K562 (cell line): ENCODE data around the gene RAB6A. TPM values are rescaled to one million over a fixed set of nuclear protein-coding genes. Genes with fewer than 3 reads are reported as not detected.

Experiments
- ASH1L ChIP-seq: fragments of 450-650 bp; IDR thresholded peaks from 2 replicates; pipeline ENCODE4 v1.6.1; 2018; ENCODE audit warnings: borderline replicate concordance, mild to moderate bottlenecking, low read depth; ENCODE audit not compliant: partially characterized antibody
- CHD4 ChIP-seq: fragments of 200-600 bp; sonication (generic); IDR thresholded peaks from 3 replicates; pipeline ENCODE4 v1.6.1; 2012; ENCODE audit warnings: low read depth, mild to moderate bottlenecking, mixed read lengths, low read length, inconsistent platforms; ENCODE audit not compliant: insufficient read depth, insufficient replicate concordance, poor library complexity, severe bottlenecking
- EWSR1 ChIP-seq: fragments of 450-650 bp; IDR thresholded peaks from 2 replicates; pipeline ENCODE4 v1.6.1; 2018; ENCODE audit warnings: borderline replicate concordance, mild to moderate bottlenecking, low read depth, moderate library complexity; ENCODE audit not compliant: partially characterized antibody
- HDAC6 ChIP-seq: IDR thresholded peaks from 2 replicates; pipeline ENCODE4 v1.6.1; 2012; ENCODE audit warnings: low read depth, mild to moderate bottlenecking, control low read depth, inconsistent platforms, low read length, moderate library complexity
- KLF10 ChIP-seq: fragments of 250-450 bp; sonication (Bioruptor Pico); IDR thresholded peaks from 2 replicates; pipeline ENCODE4 v1.6.1; 2021; ENCODE audit warnings: matching md5 sums
- L3MBTL2 ChIP-seq: fragments of 450-650 bp; IDR thresholded peaks from 2 replicates; pipeline ENCODE4 v1.6.1; 2016; ENCODE audit warnings: mild to moderate bottlenecking, moderate library complexity
- MYC ChIP-seq, 2 experiments: fragments of 250-450 bp in 1 of 2; sonication (Bioruptor Pico) in 1 of 2; IDR thresholded peaks; 2 replicates each; pipeline versions ENCODE4 v1.5.1 to v1.6.1; 2012 to 2021; ENCODE audit warnings: low read depth in 2 of 2, borderline replicate concordance in 1 of 2, improper control_type of control experiment in 1 of 2, low read length in 1 of 2, mild to moderate bottlenecking in 1 of 2, moderate library complexity in 1 of 2
- NCOA2 ChIP-seq, 2 experiments: fragments of 450-650 bp; IDR thresholded peaks; 2 replicates each; pipeline ENCODE4 v1.6.1; 2018; ENCODE audit warnings: mild to moderate bottlenecking in 2 of 2, moderate library complexity in 1 of 2; ENCODE audit not compliant: partially characterized antibody in 2 of 2
- NFIC ChIP-seq: fragments of 450-650 bp; IDR thresholded peaks from 2 replicates; pipeline ENCODE4 v1.6.1; 2017; ENCODE audit warnings: mild to moderate bottlenecking, inconsistent platforms
- NR3C1 ChIP-seq: sonication (generic); formaldehyde crosslinking; IDR thresholded peaks from 2 replicates; pipeline ENCODE4 v1.8.1; 2022; ENCODE audit warnings: missing genetic modification reagents
- PTRF ChIP-seq: fragments of 450-650 bp; IDR thresholded peaks from 2 replicates; pipeline ENCODE4 v1.6.1; 2016; ENCODE audit warnings: mild to moderate bottlenecking, missing genetic modification characterization, missing compliant biosample characterization
- RUNX1 ChIP-seq: sonication (generic); IDR thresholded peaks from 2 replicates; pipeline ENCODE4 v1.6.1; 2016; ENCODE audit warnings: antibody characterized with exemption, low read depth
- SMARCB1 ChIP-seq: IDR thresholded peaks from 2 replicates; pipeline ENCODE4 v1.6.1; 2011; ENCODE audit warnings: improper control_type of control experiment, low read depth; ENCODE audit not compliant: insufficient read length
- TBL1XR1 ChIP-seq, 2 experiments: IDR thresholded peaks; 2 replicates each; pipeline ENCODE4 v1.6.1; 2012; ENCODE audit warnings: improper control_type of control experiment in 2 of 2, low read length in 2 of 2, mild to moderate bottlenecking in 1 of 2
- ZNF586 ChIP-seq: fragments of 450-650 bp; formaldehyde crosslinking; conservative IDR thresholded peaks from 2 replicates; pipeline ENCODE4 v1.4.0; 2020; ENCODE audit warnings: mild to moderate bottlenecking, moderate library complexity
- polyA plus RNA-seq, 8 experiments: library from polyadenylated mRNA; depleted of rRNA in 4 of 8; stranded (reverse) in 5 of 8; unstranded in 3 of 8; fragments of >200 nt; fragmentation: Nextera tagmentation in 2 of 8; fragmentation: Illumina TruSeq in 1 of 8; extraction: Ambion mirVana in 2 of 8; extraction: Trizol in 1 of 8; gene quantifications; 2 replicates each; pipeline versions ENCODE4 v1.2.1 to v1.2.3, GENCODE V29; 2011 to 2014; ENCODE audit warnings: inconsistent platforms in 1 of 8, missing spikeins in 1 of 8
- total RNA-seq, 7 experiments: library from RNA; depleted of rRNA in 6 of 7; stranded (reverse); fragments of >200 nt in 6 of 7; fragmentation: Illumina TruSeq in 2 of 7; extraction: Trizol in 2 of 7; gene quantifications; 2 replicates each; pipeline versions ENCODE4 v1.2.1 to v1.2.3, GENCODE V29; 2011 to 2021; ENCODE audit warnings: low replicate concordance in 1 of 7
- TF ChIP-seq, protein P1 (sequence below): fragments of 450-650 bp; IDR thresholded peaks from 2 replicates; pipeline ENCODE4 v1.6.1; 2016; ENCODE audit warnings: low read depth, mild to moderate bottlenecking, moderate library complexity
- TF ChIP-seq, protein P2 (sequence below): sonication (generic); formaldehyde crosslinking; IDR thresholded peaks from 2 replicates; pipeline ENCODE4 v1.8.0; 2022; ENCODE audit warnings: missing genetic modification reagents, mild to moderate bottlenecking, borderline replicate concordance
- TF ChIP-seq, protein P3 (sequence below): IDR thresholded peaks from 2 replicates; pipeline ENCODE4 v1.6.1; 2016; ENCODE audit warnings: missing genetic modification characterization, missing compliant biosample characterization
- TF ChIP-seq, protein P4 (sequence below): fragments of 250-450 bp; sonication (Bioruptor Pico); IDR thresholded peaks from 2 replicates; pipeline ENCODE4 v1.6.1; 2021; ENCODE audit warnings: mild to moderate bottlenecking
- TF ChIP-seq, protein P5 (sequence below): fragments of 450-650 bp; formaldehyde crosslinking; IDR thresholded peaks from 2 replicates; pipeline ENCODE4 v1.4.0; 2020; ENCODE audit warnings: mild to moderate bottlenecking, moderate library complexity

RAB6A gene
- total and polyA plus RNA-seq, 9 of the 15 experiments (the other 6 are each of a cell fraction or from before 2014, with no cell fraction given), result 14.0 to 95.3 (median 45.4) TPM

DNA sequence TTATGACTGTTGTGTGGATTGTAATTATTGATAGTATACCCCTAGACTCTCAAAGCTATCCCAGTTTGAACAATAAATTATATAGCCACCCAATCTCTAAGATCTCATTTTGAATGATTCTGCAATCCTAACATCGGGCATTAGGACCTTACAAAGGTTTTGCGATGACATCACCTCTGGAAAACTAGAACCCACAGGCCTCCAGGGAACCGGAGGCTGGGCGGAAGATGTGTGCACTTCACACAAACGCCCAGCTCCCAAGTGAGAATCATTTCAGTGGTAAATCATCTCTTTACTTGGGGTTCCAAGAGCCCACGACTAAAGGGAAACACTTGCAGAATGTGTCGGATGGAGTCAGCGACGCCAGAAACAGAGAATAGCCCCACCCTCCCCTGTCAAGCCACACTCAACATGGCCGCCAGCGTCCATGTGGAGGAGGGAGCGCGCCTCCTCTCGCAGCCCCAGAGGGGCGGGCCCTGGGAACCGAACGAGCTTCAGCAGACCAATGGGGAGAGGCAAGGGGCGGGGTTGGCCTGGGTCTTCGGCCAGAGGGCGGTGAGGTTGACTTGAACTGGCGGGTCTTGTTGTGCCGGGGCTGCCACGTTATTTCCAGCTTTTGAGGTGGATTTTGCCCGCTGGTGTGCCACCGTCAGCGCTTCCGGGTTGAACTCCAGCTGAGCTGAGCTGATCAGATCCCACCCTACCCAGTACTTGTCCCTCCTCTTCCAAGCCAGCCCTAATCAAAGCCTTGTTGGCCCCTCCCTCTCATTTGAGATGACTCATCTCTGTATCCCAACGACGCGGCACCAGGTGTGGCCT, 18.4 kb upstream of the RAB6A start (continued):
- TF ChIP-seq PTRF (tag), result no peak
- TF ChIP-seq, protein P1, sequence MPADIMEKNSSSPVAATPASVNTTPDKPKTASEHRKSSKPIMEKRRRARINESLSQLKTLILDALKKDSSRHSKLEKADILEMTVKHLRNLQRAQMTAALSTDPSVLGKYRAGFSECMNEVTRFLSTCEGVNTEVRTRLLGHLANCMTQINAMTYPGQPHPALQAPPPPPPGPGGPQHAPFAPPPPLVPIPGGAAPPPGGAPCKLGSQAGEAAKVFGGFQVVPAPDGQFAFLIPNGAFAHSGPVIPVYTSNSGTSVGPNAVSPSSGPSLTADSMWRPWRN, result 0 out of 2 replicates have a peak, but pooled peaks have one; percentile 22
- TF ChIP-seq, protein P2, sequence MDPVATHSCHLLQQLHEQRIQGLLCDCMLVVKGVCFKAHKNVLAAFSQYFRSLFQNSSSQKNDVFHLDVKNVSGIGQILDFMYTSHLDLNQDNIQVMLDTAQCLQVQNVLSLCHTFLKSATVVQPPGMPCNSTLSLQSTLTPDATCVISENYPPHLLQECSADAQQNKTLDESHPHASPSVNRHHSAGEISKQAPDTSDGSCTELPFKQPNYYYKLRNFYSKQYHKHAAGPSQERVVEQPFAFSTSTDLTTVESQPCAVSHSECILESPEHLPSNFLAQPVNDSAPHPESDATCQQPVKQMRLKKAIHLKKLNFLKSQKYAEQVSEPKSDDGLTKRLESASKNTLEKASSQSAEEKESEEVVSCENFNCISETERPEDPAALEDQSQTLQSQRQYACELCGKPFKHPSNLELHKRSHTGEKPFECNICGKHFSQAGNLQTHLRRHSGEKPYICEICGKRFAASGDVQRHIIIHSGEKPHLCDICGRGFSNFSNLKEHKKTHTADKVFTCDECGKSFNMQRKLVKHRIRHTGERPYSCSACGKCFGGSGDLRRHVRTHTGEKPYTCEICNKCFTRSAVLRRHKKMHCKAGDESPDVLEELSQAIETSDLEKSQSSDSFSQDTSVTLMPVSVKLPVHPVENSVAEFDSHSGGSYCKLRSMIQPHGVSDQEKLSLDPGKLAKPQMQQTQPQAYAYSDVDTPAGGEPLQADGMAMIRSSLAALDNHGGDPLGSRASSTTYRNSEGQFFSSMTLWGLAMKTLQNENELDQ (CRISPR knock-in tag), result no peak
- no peak for TF ChIP-seq HDAC6
- TF ChIP-seq NCOA2 (IDR thresholded peaks at IDR 0.05; ENCODE audit: partially characterized antibody in 2 of 2), result no peak
- TF ChIP-seq KLF10, result no peak
- TF ChIP-seq, protein P3, sequence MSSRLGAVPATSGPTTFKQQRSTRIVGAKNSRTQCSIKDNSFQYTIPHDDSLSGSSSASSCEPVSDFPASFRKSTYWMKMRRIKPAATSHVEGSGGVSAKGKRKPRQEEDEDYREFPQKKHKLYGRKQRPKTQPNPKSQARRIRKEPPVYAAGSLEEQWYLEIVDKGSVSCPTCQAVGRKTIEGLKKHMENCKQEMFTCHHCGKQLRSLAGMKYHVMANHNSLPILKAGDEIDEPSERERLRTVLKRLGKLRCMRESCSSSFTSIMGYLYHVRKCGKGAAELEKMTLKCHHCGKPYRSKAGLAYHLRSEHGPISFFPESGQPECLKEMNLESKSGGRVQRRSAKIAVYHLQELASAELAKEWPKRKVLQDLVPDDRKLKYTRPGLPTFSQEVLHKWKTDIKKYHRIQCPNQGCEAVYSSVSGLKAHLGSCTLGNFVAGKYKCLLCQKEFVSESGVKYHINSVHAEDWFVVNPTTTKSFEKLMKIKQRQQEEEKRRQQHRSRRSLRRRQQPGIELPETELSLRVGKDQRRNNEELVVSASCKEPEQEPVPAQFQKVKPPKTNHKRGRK (tag), result no peak
- no peak for TF ChIP-seq ASH1L
- TF ChIP-seq MYC (IDR thresholded peaks at IDR 0.05; ENCODE audit: low read depth, low read length), result peak; percentile 96
- TF ChIP-seq MYC (CRISPR knock-in tag; IDR thresholded peaks at IDR 0.05; ENCODE audit: borderline replicate concordance, low read depth), result peak; percentile 44; the same call in 1 of the 2 replicates
- TF ChIP-seq RUNX1, result no peak
- no peak for TF ChIP-seq SMARCB1
- no peak for TF ChIP-seq NR3C1 (CRISPR knock-in tag)
- TF ChIP-seq, protein P4, sequence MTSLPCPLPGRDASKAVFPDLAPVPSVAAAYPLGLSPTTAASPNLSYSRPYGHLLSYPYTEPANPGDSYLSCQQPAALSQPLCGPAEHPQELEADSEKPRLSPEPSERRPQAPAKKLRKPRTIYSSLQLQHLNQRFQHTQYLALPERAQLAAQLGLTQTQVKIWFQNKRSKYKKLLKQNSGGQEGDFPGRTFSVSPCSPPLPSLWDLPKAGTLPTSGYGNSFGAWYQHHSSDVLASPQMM (CRISPR knock-in tag), result no peak
- TF ChIP-seq L3MBTL2, result peak; percentile 85
- TF ChIP-seq, protein P5, sequence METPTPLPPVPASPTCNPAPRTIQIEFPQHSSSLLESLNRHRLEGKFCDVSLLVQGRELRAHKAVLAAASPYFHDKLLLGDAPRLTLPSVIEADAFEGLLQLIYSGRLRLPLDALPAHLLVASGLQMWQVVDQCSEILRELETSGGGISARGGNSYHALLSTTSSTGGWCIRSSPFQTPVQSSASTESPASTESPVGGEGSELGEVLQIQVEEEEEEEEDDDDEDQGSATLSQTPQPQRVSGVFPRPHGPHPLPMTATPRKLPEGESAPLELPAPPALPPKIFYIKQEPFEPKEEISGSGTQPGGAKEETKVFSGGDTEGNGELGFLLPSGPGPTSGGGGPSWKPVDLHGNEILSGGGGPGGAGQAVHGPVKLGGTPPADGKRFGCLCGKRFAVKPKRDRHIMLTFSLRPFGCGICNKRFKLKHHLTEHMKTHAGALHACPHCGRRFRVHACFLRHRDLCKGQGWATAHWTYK (CRISPR knock-in tag), result peak; percentile 53; the same call in 1 of the 2 replicates
- TF ChIP-seq TBL1XR1 (IDR thresholded peaks at IDR 0.05; ENCODE audit: low read length in 2 of 2), result peak; percentile 23 to 33; a peak in 2 of 4 replicates
- no peak for TF ChIP-seq CHD4
- TF ChIP-seq ZNF586, result no peak
- no peak for TF ChIP-seq EWSR1
- 0 out of 2 replicates have a peak, but pooled peaks have one; percentile 14 for TF ChIP-seq NFIC
